Measurements from ENCODE around the gene CDH1. TPM values are rescaled to one million over a fixed set of nuclear protein-coding genes. Genes with fewer than 3 reads are reported as not detected.
"Not testable (repeated sequence)": the region's sequence is repeated elsewhere in the genome, so short reads cannot be mapped to it uniquely, and the experiment has no call there.

CDH1 gene
- total RNA-seq, 1 donor from 2014 or later = not detected

DNA sequence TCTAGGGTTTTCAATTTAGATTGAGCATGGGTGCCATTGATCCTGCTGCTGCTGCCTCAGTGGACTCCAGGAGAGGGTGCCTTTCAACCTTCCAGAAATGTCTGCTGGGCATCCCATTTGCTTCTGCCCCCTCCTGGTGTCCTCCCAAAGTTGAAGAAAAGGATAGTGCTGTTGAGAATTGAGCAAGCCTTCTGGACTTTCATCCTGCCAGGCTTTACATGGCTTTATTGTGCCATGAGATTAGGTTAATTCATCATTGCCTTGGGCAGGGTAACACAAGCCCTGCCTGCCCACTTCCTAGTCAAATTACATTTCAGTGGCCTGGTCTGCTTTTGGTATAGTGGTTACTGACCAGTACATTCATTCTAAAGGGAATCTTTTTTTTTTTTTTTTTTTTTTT is 88.3 kb downstream of the CDH1 start:
- no peak for ATAC-seq
- intact Hi-C loops (cut with DNase I) = no loop called here

GRCh38 chr16:68826652-68827051 is 89.6 kb downstream of the CDH1 start:
- intact Hi-C loops (cut with DNase I) = no loop called here
- ATAC-seq (no peak), DNase-seq (ENCODE audit: missing footprints) (no peak)

More for the DNA sequence above, 88.3 kb downstream of the CDH1 start:
- no peak for DNase-seq (ENCODE audit: missing footprints)

DNA sequence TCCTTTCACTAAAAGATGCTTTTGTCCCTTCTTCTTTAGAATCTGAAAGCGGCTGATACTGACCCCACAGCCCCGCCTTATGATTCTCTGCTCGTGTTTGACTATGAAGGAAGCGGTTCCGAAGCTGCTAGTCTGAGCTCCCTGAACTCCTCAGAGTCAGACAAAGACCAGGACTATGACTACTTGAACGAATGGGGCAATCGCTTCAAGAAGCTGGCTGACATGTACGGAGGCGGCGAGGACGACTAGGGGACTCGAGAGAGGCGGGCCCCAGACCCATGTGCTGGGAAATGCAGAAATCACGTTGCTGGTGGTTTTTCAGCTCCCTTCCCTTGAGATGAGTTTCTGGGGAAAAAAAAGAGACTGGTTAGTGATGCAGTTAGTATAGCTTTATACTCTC is 96.2 kb downstream of the CDH1 start:
- DNase-seq (ENCODE audit: missing footprints) (no peak), ATAC-seq (no peak)
- intact Hi-C loops (cut with DNase I) = no loop called here

- no peak for DNase-seq (ENCODE audit: missing footprints)
- ATAC-seq = no peak
- intact Hi-C loops (cut with DNase I) = no loop called here
Observed at GRCh38 chr16:68834550-68834949, 97.5 kb downstream of the CDH1 start.

DNA sequence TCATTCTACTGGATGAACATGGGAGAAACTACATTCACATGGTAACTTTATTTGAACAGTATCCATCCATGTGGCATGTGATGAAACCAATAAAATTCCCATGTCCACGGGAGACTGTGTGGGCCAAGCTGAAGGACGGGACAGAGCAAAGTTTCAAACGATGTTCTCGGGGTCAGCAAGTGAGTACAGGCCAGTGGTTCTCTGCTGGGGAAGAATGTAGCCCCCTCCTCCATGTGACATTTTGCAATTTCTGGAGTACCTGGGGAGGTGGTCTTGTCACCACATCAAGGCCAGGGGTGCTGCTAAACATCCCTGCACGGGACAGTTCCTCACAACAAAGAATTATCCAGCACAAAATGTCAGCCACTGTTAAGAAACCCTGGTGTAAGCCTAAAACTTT is 98.9 kb downstream of the CDH1 start:
- DNase-seq (ENCODE audit: missing footprints) (no peak), ATAC-seq (no peak)
- intact Hi-C loops (cut with DNase I) = no loop called here

- intact Hi-C loops (cut with DNase I) = no loop called here
- DNase-seq (ENCODE audit: missing footprints) (no peak), ATAC-seq (no peak)
Observed at GRCh38 chr16:68839831-68840230, 102.7 kb downstream of the CDH1 start.

GRCh38 chr16:68842964-68843481 is 105.9 kb downstream of the CDH1 start:
- intact Hi-C loops (cut with DNase I) = loop anchor here (2.0 kb wide), 1 partner anchor 314 kb away; no protein-coding TSS in a partner anchor
- not testable (repeated sequence) for ATAC-seq; DNase-seq (ENCODE audit: missing footprints)

DNA sequence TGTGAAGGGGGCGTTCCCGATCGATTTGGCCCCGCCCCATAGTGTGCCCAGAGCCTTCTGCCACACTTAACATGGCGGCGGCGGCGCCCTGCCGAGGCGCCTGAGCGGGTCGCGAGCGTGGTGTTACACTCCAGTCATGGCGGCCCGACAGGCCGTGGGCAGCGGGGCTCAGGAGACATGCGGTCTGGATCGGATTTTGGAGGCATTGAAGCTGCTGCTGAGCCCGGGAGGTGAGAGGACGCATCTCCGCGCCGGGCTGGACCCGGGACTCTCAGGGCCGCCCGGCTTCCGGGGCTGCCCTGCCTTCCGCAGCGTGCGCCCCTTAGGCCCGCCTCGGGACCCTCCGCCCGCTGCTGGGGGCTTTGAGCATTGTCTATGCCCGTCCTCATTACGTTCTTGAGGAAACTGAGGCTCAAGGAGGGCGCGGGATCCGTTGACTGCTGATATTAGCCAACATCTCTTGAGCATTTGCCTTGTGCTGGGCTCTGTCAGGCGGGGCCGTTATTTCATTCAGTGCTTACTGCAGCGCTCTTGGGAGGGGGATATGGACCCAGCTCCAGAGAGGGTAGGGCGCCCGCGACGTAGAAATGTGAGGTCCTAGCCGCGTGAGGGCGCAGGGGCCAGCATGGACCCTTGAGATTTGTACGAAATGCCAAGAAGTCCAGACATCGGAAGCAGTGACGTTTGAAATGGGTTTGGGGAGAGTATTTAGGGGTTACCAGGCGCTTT is 106.6 kb downstream of the CDH1 start, which contains the start of gene TANGO6:
TSS of gene TANGO6 (plus strand) at position 50 of the 729 bp plus-strand sequence. CDS start at position 137, 87 bp downstream.
- intact Hi-C loops (cut with DNase I) = loop anchor here (2.0 kb wide), 1 partner anchor 315 kb away; no protein-coding TSS in a partner anchor

DNA sequence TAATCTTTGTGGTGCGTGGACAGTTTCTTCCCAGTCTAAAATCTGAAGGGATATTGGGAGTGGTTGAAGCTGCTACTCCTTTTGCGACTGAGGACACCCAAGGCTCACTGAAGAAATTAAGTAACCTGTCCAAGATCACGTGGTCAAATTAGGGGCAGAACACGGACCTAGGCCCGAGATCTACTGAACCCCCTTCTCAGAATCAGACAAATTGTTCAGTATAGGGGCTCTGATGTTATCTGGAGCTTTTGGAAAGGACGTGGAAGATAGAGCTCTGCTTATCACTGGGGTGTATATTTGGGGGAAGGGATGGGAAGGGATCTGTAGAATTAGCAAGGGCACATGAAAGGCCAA is 107.1 kb downstream of the CDH1 start:
- DNase-seq (ENCODE audit: missing footprints) = no peak
- no peak for ATAC-seq
- intact Hi-C loops (cut with DNase I) = no loop called here

More for the DNA sequence above, 106.6 kb downstream of the CDH1 start, which contains the start of gene TANGO6:
- ATAC-seq (peak; percentile 99), DNase-seq (ENCODE audit: missing footprints) (peak; percentile 93)

GRCh38 chr16:68848786-68849185 is 111.7 kb downstream of the CDH1 start:
- DNase-seq (ENCODE audit: missing footprints) = no peak

DNA sequence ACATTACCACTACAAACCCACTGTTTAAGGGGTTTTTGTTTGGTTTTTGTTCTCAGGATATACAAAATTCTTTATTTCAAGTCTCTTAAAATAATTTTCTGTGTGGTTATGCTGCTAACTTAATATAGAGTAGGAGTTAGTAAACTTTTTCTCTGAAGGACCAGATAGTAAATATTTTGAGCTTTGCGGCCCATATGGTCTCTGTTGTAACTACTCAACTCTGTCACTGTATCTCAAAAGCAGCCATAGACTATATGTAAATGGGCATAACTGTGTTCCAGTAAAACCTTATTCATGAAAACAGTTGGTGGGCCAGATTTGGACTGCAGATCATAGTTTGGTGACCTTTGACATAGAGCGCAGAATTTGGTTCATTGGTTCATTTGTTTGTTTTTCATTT is 113.4 kb downstream of the CDH1 start:
- ATAC-seq = no peak
- no peak for DNase-seq (ENCODE audit: missing footprints)
- intact Hi-C loops (cut with DNase I) = no loop called here

More at GRCh38 chr16:68848786-68849185, 111.7 kb downstream of the CDH1 start:
- intact Hi-C loops (cut with DNase I) = loop anchor here (5.0 kb wide), 1 partner anchor 274 kb away; no protein-coding TSS in a partner anchor
- no peak for ATAC-seq

DNA sequence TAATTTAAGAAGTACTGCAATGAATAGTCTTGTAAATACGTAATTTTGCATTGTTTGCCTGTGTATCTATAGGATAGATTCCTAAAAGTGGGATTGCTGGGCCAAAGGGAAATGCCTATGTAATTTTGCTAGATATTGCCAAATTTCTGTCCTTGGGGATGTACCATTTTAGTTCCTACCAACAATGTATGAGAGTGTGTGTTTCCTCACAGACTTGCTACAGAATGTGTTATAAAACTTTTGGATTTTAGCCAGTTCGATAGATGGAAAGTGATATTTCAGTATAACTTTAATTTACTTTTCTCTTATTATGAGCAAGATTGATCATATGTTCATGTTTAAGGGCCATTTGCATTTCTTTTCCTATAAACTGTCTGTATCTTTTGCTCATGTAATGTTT is 114.5 kb downstream of the CDH1 start:
- intact Hi-C loops (cut with DNase I) = no loop called here

GRCh38 chr16:68857479-68857878 is 120.4 kb downstream of the CDH1 start:
- intact Hi-C loops (cut with DNase I) = no loop called here
- ATAC-seq = no peak
- DNase-seq (ENCODE audit: missing footprints) = no peak

More for the DNA sequence above, 114.5 kb downstream of the CDH1 start:
- DNase-seq (ENCODE audit: missing footprints) (no peak), ATAC-seq (no peak)

- DNase-seq (ENCODE audit: missing footprints) (no peak), ATAC-seq (no peak)
- intact Hi-C loops (cut with DNase I) = no loop called here
Observed at GRCh38 chr16:68859828-68860227, 122.7 kb downstream of the CDH1 start.

DNA sequence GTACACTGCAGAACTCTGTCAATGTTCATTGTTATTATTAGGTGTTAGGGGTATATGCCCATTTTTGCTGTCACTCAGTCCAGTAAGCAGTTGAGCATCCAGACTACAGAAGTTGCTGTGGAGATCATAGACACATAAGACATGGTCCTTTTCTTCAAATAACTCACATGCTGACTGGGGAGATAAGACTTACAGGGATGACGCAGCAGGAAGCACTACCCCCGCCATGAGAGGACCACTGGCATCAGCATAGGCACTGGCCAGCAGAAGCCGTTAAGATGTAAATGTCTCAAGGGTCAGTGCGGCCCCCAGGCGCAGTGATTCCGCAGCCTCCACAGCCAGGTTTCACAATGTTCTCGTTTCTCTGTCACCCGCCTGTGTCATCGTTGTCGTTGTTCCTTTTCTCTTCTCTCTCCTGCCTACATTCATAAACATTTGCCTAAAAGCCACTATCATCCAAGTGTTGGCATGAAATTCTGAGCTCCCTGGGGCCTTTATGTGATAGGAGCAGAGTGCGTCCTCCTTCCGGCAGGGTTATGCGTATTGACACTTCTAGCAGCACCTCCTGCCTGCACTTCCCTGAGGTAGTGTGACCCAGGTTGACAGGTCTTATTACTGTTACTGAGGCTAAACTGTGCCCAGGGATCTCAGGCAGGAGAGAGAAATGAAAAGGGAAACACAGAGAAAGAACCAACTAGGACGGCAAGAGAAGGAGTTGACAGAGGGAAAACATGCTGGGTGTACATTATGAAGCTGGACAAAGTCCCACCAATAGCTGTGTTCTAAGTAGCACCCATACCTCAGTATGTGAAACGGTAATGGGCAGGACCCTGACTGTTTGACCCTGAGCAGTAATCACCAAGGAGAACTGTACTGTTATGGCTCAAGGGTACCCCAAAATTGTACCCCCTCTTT is 124.1 kb downstream of the CDH1 start:
- DNase-seq (ENCODE audit: missing footprints) = no peak
- intact Hi-C loops (cut with DNase I) = no loop called here
- ATAC-seq = no peak

DNA sequence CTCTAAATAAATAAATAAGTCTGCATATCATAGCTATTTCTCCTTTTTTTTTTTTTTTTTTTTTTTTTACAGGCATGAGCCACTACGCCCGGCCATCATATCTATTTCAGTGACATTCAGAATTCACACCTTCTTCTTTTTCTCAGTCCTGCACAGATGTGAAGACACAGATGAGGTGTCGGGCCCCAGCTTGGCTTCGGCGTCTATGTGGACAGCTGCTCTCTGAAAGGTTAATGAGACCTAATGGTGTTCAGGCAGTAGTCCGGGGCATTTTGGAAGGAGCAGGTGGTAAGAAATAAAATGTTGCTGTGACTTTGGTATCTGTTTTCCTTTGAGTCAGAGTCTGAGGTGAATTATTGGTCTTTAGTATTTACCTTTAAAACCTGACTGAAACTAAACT is 129.8 kb downstream of the CDH1 start:
- DNase-seq (ENCODE audit: missing footprints) = no peak
- intact Hi-C loops (cut with DNase I) = no loop called here

GRCh38 chr16:68869492-68870088 is 132.5 kb downstream of the CDH1 start:
- intact Hi-C loops (cut with DNase I) = no loop called here
- no peak for ATAC-seq
- DNase-seq (ENCODE audit: missing footprints) = no peak

More for the DNA sequence above, 129.8 kb downstream of the CDH1 start:
- no peak for ATAC-seq

DNA sequence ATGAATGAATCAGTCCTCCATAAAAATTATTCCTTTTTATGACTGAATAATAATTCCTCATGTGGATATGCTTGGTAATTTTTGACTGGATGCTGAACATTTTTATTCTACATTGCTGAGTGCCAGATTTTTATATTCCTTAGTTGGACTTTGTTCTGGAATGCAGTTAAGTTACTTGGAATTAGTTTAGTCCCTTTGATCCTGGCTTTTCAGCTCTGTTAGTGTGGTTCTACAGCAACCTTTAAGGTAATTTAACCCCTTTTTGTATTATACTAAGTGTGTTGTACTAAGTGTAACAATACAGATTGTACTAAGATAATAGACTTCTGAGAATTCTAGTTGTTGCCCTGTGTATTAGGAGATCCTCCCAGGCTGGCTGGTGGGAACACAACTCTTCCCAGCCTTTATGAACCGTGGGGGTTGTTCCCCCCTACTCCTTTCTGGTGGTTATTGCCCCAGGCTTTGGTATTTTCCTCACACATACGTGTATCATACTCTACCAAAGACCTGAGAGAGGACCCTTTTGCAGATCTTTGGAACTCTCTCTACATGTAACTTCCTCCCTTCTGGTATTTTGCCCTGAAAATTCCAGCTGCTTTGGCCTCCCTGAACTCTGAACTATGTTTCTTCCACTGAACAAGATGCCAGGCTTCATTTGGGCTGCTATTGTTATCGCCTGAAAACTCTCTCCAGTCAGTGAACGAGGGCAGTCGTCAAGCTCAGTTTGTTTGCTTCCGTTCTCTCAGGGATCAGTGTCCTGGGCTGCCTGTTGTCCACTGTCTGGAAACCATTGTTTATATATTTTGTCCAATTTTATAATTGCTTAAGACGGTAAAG is 136.8 kb downstream of the CDH1 start:
- DNase-seq (ENCODE audit: missing footprints) (no peak), ATAC-seq (no peak)
- intact Hi-C loops (cut with DNase I) = no loop called here
